GM18873 (cell line): ENCODE results near the gene CDH19.

ENCODE experiments used
- ATAC-seq: cut with Tn5 transposase; IDR thresholded peaks from one replicate; pipeline ENCODE4 v1.9.1; 2021; ENCODE audit warnings: mild to moderate bottlenecking, moderate library complexity, moderate number of reproducible peaks; ENCODE audit not compliant: unreplicated experiment, low FRiP score

CDH19 gene

GRCh38 chr18:66603941-66604627 is at the start of gene CDH19:
Gene CDH19 (minus strand): TSS chr18:66604090. CDS start chr18:66572204, 31,886 bp downstream.
- no peak for ATAC-seq

- no peak for ATAC-seq
Observed at GRCh38 chr18:66647671-66648070, 43.8 kb upstream of the CDH19 start.

GRCh38 chr18:66646609-66647008 is 42.7 kb upstream of the CDH19 start:
- no peak for ATAC-seq

GRCh38 chr18:66645983-66646382 is 42.1 kb upstream of the CDH19 start:
- no peak for ATAC-seq

- no peak for ATAC-seq
Observed at GRCh38 chr18:66641056-66641455, 37.2 kb upstream of the CDH19 start.

GRCh38 chr18:66640431-66640830 is 36.5 kb upstream of the CDH19 start:
- no peak for ATAC-seq

GRCh38 chr18:66638856-66639629 is 35.2 kb upstream of the CDH19 start:
- ATAC-seq: no peak

- ATAC-seq: no peak
Observed at GRCh38 chr18:66635342-66635741, 31.5 kb upstream of the CDH19 start.

- no peak for ATAC-seq
Observed at GRCh38 chr18:66632756-66633155, 28.9 kb upstream of the CDH19 start.

- no peak for ATAC-seq
Observed at GRCh38 chr18:66630831-66631230, 26.9 kb upstream of the CDH19 start.

GRCh38 chr18:66623821-66624220 is 19.9 kb upstream of the CDH19 start:
- ATAC-seq: no peak

- ATAC-seq: no peak
Observed at GRCh38 chr18:66621816-66622576, 18.1 kb upstream of the CDH19 start.

- ATAC-seq: no peak
Observed at GRCh38 chr18:66616523-66616983, 12.7 kb upstream of the CDH19 start.

- no peak for ATAC-seq
Observed at GRCh38 chr18:66615176-66615575, 11.3 kb upstream of the CDH19 start.

GRCh38 chr18:66607632-66608031 is 3.7 kb upstream of the CDH19 start:
- ATAC-seq: no peak

- no peak for ATAC-seq
Observed at GRCh38 chr18:66601649-66602048, 2.2 kb downstream of the CDH19 start.

- ATAC-seq: no peak
Observed at GRCh38 chr18:66599190-66599589, 4.7 kb downstream of the CDH19 start.

- no peak for ATAC-seq
Observed at GRCh38 chr18:66587430-66587829, 16.5 kb downstream of the CDH19 start.

GRCh38 chr18:66582211-66582610 is 21.7 kb downstream of the CDH19 start:
- no peak for ATAC-seq

- no peak for ATAC-seq
Observed at GRCh38 chr18:66575263-66575662, 28.6 kb downstream of the CDH19 start.

- no peak for ATAC-seq
Observed at GRCh38 chr18:66571845-66572244, 32.0 kb downstream of the CDH19 start.
